Smooth muscle cell (in vitro differentiated cells): ENCODE results near the gene ARL4C. TPM values are rescaled to one million over a fixed set of nuclear protein-coding genes. Genes with fewer than 3 reads are reported as not detected.

Source experiments
- DNase-seq: peaks from one replicate; lab custom pipeline; 2025; ENCODE audit not compliant: unreplicated experiment; lab: John Stamatoyannopoulos, UW
- H2AFZ ChIP-seq: fragments of 200-600 bp; sonication (generic); 2 replicates; pipeline ENCODE4 v1.6.0; 2016; ENCODE audit warnings: antibody characterized with exemption, low read depth, mild to moderate bottlenecking
- H3F3A ChIP-seq: fragments of 200-600 bp; sonication (generic); 2 replicates; pipeline ENCODE4 v1.6.0; 2017; ENCODE audit warnings: antibody characterized with exemption, low read depth
- H3K27ac ChIP-seq: fragments of 200-600 bp; sonication (generic); 2 replicates; pipeline ENCODE4 v1.5.1; 2016; ENCODE audit warnings: low read depth, mild to moderate bottlenecking
- H3K27me3 ChIP-seq: fragments of 200-600 bp; sonication (generic); 2 replicates; pipeline ENCODE4 v1.6.1; 2016; ENCODE audit warnings: low read depth, mild to moderate bottlenecking
- H3K36me3 ChIP-seq: fragments of 200-600 bp; sonication (generic); 2 replicates; pipeline ENCODE4 v1.5.1; 2016; ENCODE audit warnings: low read depth
- H3K4me1 ChIP-seq: fragments of 200-600 bp; sonication (generic); 2 replicates; pipeline ENCODE4 v1.5.1; 2016; ENCODE audit warnings: low read depth
- H3K4me2 ChIP-seq: fragments of 200-600 bp; sonication (generic); 2 replicates; pipeline ENCODE4 v1.6.0; 2016; ENCODE audit warnings: mild to moderate bottlenecking
- H3K4me3 ChIP-seq: fragments of 200-600 bp; sonication (generic); 2 replicates; pipeline ENCODE4 v1.5.1; 2016; ENCODE audit warnings: mild to moderate bottlenecking
- H3K79me2 ChIP-seq: fragments of 200-600 bp; sonication (generic); 2 replicates; pipeline ENCODE4 v1.6.0; 2016; ENCODE audit warnings: low read depth, mild to moderate bottlenecking
- H3K9ac ChIP-seq: fragments of 200-600 bp; sonication (generic); 2 replicates; pipeline ENCODE4 v1.6.0; 2016; ENCODE audit warnings: low read depth
- H3K9me3 ChIP-seq: fragments of 200-600 bp; sonication (generic); replicated peaks from 2 replicates; pipeline ENCODE4 v1.5.1; 2016; ENCODE audit warnings: low read depth
- H4K20me1 ChIP-seq: fragments of 200-600 bp; sonication (generic); 2 replicates; pipeline ENCODE4 v1.6.0; 2016; ENCODE audit warnings: low read depth
- WGBS: methylation state at CpG from one replicate; pipeline ENCODE4 v1.1.7; 2016; ENCODE audit warnings: low lambda C conversion rate; 5-methylcytosine and 5-hydroxymethylcytosine counted together
- polyA plus RNA-seq: library from polyadenylated mRNA; unstranded; fragments of >200 nt; fragmentation: Nextera tagmentation; extraction: Ambion mirVana; gene quantifications from 2 replicates; pipeline ENCODE4 v1.2.1, GENCODE V29; 2016
- total RNA-seq: library from RNA; depleted of rRNA; stranded (reverse); fragments of >200 nt; gene quantifications from 2 replicates; pipeline ENCODE4 v1.2.3, GENCODE V29; 2014
- TF ChIP-seq, protein P1 (sequence below): fragments of 200-600 bp; sonication (generic); IDR thresholded peaks from 2 replicates; pipeline ENCODE4 v1.5.1; 2017; ENCODE audit warnings: borderline replicate concordance, mild to moderate bottlenecking, antibody characterized with exemption; ENCODE audit not compliant: insufficient read depth, poor library complexity, severe bottlenecking

Gene ARL4C
- total and polyA plus RNA-seq, 2 experiments from 2014 or later, result 8.0 to 9.5 TPM

- TF ChIP-seq, protein P1, sequence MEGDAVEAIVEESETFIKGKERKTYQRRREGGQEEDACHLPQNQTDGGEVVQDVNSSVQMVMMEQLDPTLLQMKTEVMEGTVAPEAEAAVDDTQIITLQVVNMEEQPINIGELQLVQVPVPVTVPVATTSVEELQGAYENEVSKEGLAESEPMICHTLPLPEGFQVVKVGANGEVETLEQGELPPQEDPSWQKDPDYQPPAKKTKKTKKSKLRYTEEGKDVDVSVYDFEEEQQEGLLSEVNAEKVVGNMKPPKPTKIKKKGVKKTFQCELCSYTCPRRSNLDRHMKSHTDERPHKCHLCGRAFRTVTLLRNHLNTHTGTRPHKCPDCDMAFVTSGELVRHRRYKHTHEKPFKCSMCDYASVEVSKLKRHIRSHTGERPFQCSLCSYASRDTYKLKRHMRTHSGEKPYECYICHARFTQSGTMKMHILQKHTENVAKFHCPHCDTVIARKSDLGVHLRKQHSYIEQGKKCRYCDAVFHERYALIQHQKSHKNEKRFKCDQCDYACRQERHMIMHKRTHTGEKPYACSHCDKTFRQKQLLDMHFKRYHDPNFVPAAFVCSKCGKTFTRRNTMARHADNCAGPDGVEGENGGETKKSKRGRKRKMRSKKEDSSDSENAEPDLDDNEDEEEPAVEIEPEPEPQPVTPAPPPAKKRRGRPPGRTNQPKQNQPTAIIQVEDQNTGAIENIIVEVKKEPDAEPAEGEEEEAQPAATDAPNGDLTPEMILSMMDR, result no peak
- H3K27me3 ChIP-seq, result no peaks in the 10 kb centered on the region
- WGBS, result 88% methylated on average over 4 of the region's 4 CpGs
- H3K4me3 ChIP-seq, result no peak overlapping the region
- peaks cover 29% of the 10 kb centered on the region for H3K4me1 ChIP-seq
- no peak overlapping the region for H3K9ac ChIP-seq
- no peak overlapping the region for H3K27ac ChIP-seq
- no peaks in the 10 kb centered on the region for H3K79me2 ChIP-seq
- H3F3A ChIP-seq, result no peaks in the 10 kb centered on the region
- no peaks in the 10 kb centered on the region for H3K36me3 ChIP-seq
- H3K4me2 ChIP-seq, result no peak overlapping the region
- no peak overlapping the region for H2AFZ ChIP-seq
- DNase-seq, result no peak
- H4K20me1 ChIP-seq, result no peaks in the 10 kb centered on the region
- H3K9me3 ChIP-seq, result no peaks in the 10 kb centered on the region
Measured at GRCh38 chr2:234454433-234454832, 42.4 kb downstream of the ARL4C start.

DNA sequence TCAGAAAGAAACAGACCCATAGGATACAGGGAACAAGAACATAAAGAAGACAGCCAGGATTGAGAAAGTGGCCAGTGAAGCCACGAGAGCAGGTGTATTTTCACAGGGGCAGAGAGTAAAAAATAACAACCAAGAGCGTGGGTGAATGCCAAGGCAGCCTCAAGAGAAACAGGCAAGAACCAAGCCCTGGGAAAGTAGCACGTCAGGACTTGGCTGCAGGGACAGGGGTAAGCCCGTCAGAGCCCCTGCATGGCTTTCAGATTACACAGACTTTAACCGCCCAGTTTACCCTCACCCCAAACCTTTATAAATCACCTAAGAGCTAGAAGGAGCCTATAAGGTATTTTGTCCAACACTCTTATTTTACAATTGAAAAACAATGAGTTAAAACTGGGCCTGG is 43.7 kb downstream of the ARL4C start:
- 93% methylated on average over 5 of the region's 5 CpGs for WGBS
- Histone ChIP-seq H3K27me3 (no peaks in the 10 kb centered on the region), H3K79me2 (no peaks in the 10 kb centered on the region), H3K4me2 (no peak overlapping the region), H3K4me1 (peaks cover 38% of the 10 kb centered on the region), H3K36me3 (no peaks in the 10 kb centered on the region), H3F3A (no peaks in the 10 kb centered on the region), H3K9me3 (no peaks in the 10 kb centered on the region), H3K4me3 (no peak overlapping the region), H2AFZ (no peak overlapping the region), H3K27ac (no peak overlapping the region), H4K20me1 (no peaks in the 10 kb centered on the region), H3K9ac (no peak overlapping the region)
- no peak for DNase-seq
- TF ChIP-seq, protein P1, result no peak

GRCh38 chr2:234451852-234452625 is 44.8 kb downstream of the ARL4C start:
- DNase-seq, result no peak
- Histone ChIP-seq H3K79me2 (no peaks in the 10 kb centered on the region), H3F3A (no peaks in the 10 kb centered on the region), H3K9ac (peak overlapping the region; percentile 13), H3K27me3 (no peaks in the 10 kb centered on the region), H4K20me1 (no peaks in the 10 kb centered on the region), H2AFZ (no peak overlapping the region), H3K27ac (peak overlapping the region; percentile 75), H3K4me3 (no peak overlapping the region), H3K9me3 (no peaks in the 10 kb centered on the region), H3K4me2 (peak overlapping the region; percentile 58), H3K4me1 (peaks cover 48% of the 10 kb centered on the region), H3K36me3 (no peaks in the 10 kb centered on the region)
- 44% methylated on average over 4 of the region's 4 CpGs for WGBS
- TF ChIP-seq, protein P1, result no peak

DNA sequence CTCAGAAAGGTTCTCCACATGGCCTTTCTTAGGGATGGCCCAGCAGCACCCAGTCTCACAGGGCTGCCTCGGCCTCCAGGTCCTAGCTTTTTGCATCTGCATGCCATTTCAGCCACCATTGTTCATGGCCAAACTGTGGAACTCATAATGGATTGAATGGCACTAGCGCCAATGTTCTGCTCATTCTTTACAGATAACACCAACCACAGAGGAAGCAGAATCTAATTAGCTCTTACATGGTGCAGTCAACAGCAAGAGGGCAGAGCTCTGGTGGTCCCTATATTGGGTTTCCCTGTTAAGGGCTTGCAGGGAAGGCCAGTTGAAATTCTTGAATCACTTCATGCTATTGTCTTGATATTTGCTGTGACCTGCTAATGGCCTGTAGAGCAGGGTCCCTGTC is 45.6 kb downstream of the ARL4C start:
- Histone ChIP-seq H3K27me3 (no peaks in the 10 kb centered on the region), H2AFZ (no peak overlapping the region), H3K79me2 (no peaks in the 10 kb centered on the region), H4K20me1 (no peaks in the 10 kb centered on the region), H3F3A (no peaks in the 10 kb centered on the region), H3K4me2 (peak overlapping the region; percentile 58), H3K9me3 (no peaks in the 10 kb centered on the region), H3K9ac (peak overlapping the region; percentile 13), H3K36me3 (no peaks in the 10 kb centered on the region), H3K27ac (peak overlapping the region; percentile 75), H3K4me3 (no peak overlapping the region), H3K4me1 (peaks cover 52% of the 10 kb centered on the region)
- TF ChIP-seq, protein P1, result no peak
- no peak for DNase-seq
- 90% methylated on average over 2 of the region's 2 CpGs for WGBS
